Testis (tissue), 3 donors: ENCODE data around the gene RBM28. TPM values are rescaled to one million over a fixed set of nuclear protein-coding genes. Genes with fewer than 3 reads are reported as not detected.
A peak's percentile ranks its signal among the peaks of the same experiment; 100 is the strongest.

ENCODE experiments used
- DNase-seq: peaks from one replicate; pipeline ENCODE4 v3.0.0-alpha.2; 2019
- H3K27ac ChIP-seq, 2 donors: fragments of 200-600 bp; sonication (generic); one replicate each; pipeline ENCODE4 v1.5.1; 2019
- H3K27me3 ChIP-seq: fragments of 200-600 bp; sonication (generic); one replicate; pipeline ENCODE4 v1.5.1; 2019
- H3K36me3 ChIP-seq: fragments of 200-600 bp; sonication (generic); one replicate; pipeline ENCODE4 v1.5.1; 2017; ENCODE audit warnings: low read depth; ENCODE audit errors: missing control alignments
- H3K4me1 ChIP-seq: fragments of 200-600 bp; sonication (generic); one replicate; pipeline ENCODE4 v1.5.1; 2019
- H3K4me3 ChIP-seq, 2 donors: fragments of 200-600 bp; sonication (generic); one replicate each; pipeline ENCODE4 v1.5.1; 2017 to 2019
- H3K9me3 ChIP-seq: fragments of 200-600 bp; sonication (generic); one replicate; pipeline ENCODE4 v1.5.1; 2017
- CTCF ChIP-seq, 3 experiments: fragments of 450-650 bp in 2 of 3; fragments of 200-600 bp in 1 of 3; sonication (generic) in 1 of 3; IDR thresholded peaks; one replicate each; pipeline ENCODE4 v1.5.1; 2016 to 2019; ENCODE audit warnings: antibody characterized with exemption in 3 of 3, mild to moderate bottlenecking in 2 of 3, moderate library complexity in 1 of 3
- POLR2A ChIP-seq: fragments of 450-650 bp; IDR thresholded peaks from one replicate; pipeline ENCODE4 v1.6.1; 2017; ENCODE audit warnings: antibody characterized with exemption, mild to moderate bottlenecking, moderate library complexity
- WGBS, 2 donors: methylation state at CpG; one replicate each; pipeline ENCODE4 v1.1.5; 2018; 5-methylcytosine and 5-hydroxymethylcytosine counted together
- intact Hi-C: fragments of 100-400 bp; cut with DNase I; formaldehyde crosslinking; loops from one replicate; pipeline ENCODE4 v1.15.1; 2023; ENCODE audit warnings: low total_unique reads
- polyA plus RNA-seq: library from polyadenylated mRNA; stranded (reverse); fragments of 350-450 nt; fragmentation: Illumina TruSeq; extraction: RNeasy Lipid Tissue Mini Kit (QIAGEN cat#74804); gene quantifications from one replicate; pipeline ENCODE4 v1.2.3, GENCODE V29; 2014; ENCODE audit warnings: low read depth, low replicate concordance; ENCODE audit not compliant: insufficient read depth
- total RNA-seq, 2 donors: library from RNA; depleted of rRNA; stranded (reverse); fragments of >200 nt; gene quantifications; one replicate each; pipeline ENCODE4 v1.2.3, GENCODE V29; 2016

The RBM28 gene
- total and polyA plus RNA-seq, 3 donors from 2014 or later, result 25.7 to 58.3 (median 54.5) TPM

DNA sequence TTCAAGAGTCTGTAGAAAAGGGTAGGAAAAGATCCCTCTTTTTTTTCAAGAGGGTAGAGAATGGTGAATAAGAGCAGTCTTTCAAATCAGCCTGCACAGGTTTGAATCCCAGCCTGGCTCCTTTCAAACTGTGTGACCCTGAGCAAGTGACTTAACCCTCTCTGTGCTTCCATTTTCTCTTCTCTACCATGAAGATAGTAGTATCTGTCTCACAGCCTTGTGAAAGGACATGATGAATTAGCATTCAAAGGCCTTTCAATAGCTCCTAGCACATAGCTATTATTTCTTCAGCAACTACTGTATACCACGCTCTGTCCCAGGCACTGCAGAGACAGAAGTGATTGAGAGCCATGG lies 77.2 kb downstream of the RBM28 start:
- H3K36me3 ChIP-seq, result no peaks in the 10 kb centered on the region
- H3K27ac ChIP-seq, result no peak overlapping the region
- no peak for DNase-seq
- H3K4me3 ChIP-seq, result no peak overlapping the region
- TF ChIP-seq POLR2A (no peak), CTCF (IDR thresholded peaks at IDR 0.05) (no peak)
- H3K9me3 ChIP-seq, result no peaks in the 10 kb centered on the region
- peaks cover 24% of the 10 kb centered on the region for H3K4me1 ChIP-seq
- H3K27me3 ChIP-seq, result no peaks in the 10 kb centered on the region
- WGBS, 2 donors, result 44% methylated on average over 1 of the region's 1 CpG
- intact Hi-C loops, result no loop called here

- H3K9me3 ChIP-seq, result no peaks in the 10 kb centered on the region
- H3K4me3 ChIP-seq, result no peak overlapping the region
- TF ChIP-seq CTCF (IDR thresholded peaks at IDR 0.05), result no peak
- TF ChIP-seq POLR2A, result no peak
- H3K27me3 ChIP-seq, result no peaks in the 10 kb centered on the region
- WGBS, 2 donors, result 59 to 69% methylated on average over 5 of the region's 5 CpGs
- no peaks in the 10 kb centered on the region for H3K36me3 ChIP-seq
- DNase-seq, result no peak
- no peak overlapping the region for H3K27ac ChIP-seq
- H3K4me1 ChIP-seq, result peaks cover 22% of the 10 kb centered on the region
- intact Hi-C loops, result no loop called here
Observed at GRCh38 chr7:128265906-128266300, 77.8 kb downstream of the RBM28 start.

GRCh38 chr7:128265156-128265905 lies 78.4 kb downstream of the RBM28 start:
- intact Hi-C loops, result no loop called here
- no peaks in the 10 kb centered on the region for H3K36me3 ChIP-seq
- TF ChIP-seq CTCF (IDR thresholded peaks at IDR 0.05) (no peak), POLR2A (no peak)
- peaks cover 22% of the 10 kb centered on the region for H3K4me1 ChIP-seq
- no peak for DNase-seq
- H3K4me3 ChIP-seq, result no peak overlapping the region
- 92 to 93% methylated on average over 6 of the region's 6 CpGs for WGBS, 2 donors
- no peaks in the 10 kb centered on the region for H3K9me3 ChIP-seq
- H3K27ac ChIP-seq, result no peak overlapping the region
- H3K27me3 ChIP-seq, result no peaks in the 10 kb centered on the region

DNA sequence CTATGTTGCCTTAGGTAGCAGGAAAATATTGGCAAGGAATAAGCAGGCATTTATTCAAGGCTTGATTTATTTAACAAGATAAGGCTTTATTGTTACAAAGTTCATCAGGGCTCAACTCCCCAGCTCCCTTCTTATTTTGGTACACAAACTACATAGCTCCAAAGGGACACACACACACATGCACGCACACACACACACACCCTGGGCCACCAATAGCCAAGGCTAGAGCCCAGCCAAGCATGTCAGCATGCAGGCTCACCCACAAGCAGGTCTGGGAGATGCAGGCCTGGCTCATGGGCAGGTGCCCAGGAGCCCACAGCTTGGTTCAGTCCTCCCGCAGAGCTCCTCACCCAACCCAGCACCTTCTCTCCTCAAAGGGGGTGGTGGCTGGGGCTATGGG lies 79.2 kb downstream of the RBM28 start:
- Histone ChIP-seq H3K9me3 (no peaks in the 10 kb centered on the region), H3K27me3 (no peaks in the 10 kb centered on the region), H3K4me1 (peaks cover 22% of the 10 kb centered on the region), H3K27ac (no peak overlapping the region), H3K36me3 (no peaks in the 10 kb centered on the region), H3K4me3 (no peak overlapping the region)
- peak; percentile 15 for DNase-seq
- 59 to 74% methylated on average over 2 of the region's 2 CpGs for WGBS, 2 donors
- intact Hi-C loops, result no loop called here
- TF ChIP-seq POLR2A (no peak), CTCF (IDR thresholded peaks at IDR 0.05) (no peak)

DNA sequence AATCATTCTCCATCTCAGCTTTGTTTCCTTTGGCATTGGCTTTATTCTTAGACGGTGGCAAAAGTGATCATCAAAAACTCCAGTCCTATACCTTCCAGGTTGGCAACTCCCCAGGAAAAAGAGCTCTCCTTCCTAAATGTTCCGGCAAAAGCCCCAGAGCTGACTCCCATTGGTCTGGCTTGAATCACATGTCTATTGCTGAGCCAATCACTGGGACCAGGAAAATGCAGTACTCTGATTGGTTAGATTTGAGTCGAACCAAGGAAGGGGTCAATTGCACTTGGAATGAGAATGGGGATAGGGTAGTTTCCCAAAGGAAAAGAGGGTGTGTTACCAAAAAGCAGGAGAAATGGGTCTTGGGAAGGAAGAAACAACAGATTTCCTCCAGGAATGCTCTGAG lies 80.3 kb downstream of the RBM28 start:
- H3K9me3 ChIP-seq, result no peaks in the 10 kb centered on the region
- peak; percentile 60 for DNase-seq
- no peaks in the 10 kb centered on the region for H3K36me3 ChIP-seq
- no peaks in the 10 kb centered on the region for H3K27me3 ChIP-seq
- TF ChIP-seq POLR2A, result no peak
- TF ChIP-seq CTCF (IDR thresholded peaks at IDR 0.05), result no peak
- H3K4me1 ChIP-seq, result peaks cover 22% of the 10 kb centered on the region
- H3K4me3 ChIP-seq, result no peak overlapping the region
- H3K27ac ChIP-seq, result no peak overlapping the region
- intact Hi-C loops, result no loop called here
- WGBS, 2 donors, result 65 to 66% methylated on average over 3 of the region's 3 CpGs
